ENCODE results near the gene NTM.

DNA sequence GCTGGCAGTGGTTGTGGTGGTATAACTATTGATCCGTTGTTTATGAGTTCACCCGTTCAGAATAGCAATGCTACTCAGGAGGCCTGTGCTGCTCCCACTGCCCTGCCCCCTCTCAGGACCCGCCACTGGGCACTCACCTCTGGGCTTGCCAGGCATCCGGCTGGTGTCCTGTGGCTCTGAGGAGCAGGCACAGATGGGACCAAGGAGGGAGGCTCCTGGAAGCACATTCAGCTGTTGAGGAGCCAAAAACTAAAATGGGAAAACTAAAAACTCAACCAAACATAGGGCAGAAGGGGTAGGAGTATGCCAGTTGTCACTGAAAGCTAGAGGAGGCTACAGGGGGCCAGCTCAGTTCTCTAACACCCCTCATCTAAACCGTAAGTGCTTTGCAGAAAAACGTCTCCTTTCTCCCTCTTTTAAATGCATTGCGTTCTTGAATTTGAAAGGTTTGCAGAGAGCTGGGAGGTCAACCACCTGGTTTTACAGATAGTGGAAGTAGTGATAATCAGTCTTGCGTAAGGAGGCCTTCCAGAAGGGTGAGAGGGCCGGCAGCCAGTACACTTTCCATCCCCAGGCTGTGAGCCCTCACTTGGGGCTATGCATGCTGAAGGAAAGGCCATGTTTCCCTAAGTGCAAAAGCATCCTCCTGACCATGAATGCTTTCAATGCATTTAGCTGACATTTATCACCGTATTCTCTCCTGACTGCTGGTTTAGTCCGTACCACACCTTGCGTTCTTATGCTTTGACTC, 547.4 kb downstream of the NTM start:
- TF ChIP-seq, protein P1, sequence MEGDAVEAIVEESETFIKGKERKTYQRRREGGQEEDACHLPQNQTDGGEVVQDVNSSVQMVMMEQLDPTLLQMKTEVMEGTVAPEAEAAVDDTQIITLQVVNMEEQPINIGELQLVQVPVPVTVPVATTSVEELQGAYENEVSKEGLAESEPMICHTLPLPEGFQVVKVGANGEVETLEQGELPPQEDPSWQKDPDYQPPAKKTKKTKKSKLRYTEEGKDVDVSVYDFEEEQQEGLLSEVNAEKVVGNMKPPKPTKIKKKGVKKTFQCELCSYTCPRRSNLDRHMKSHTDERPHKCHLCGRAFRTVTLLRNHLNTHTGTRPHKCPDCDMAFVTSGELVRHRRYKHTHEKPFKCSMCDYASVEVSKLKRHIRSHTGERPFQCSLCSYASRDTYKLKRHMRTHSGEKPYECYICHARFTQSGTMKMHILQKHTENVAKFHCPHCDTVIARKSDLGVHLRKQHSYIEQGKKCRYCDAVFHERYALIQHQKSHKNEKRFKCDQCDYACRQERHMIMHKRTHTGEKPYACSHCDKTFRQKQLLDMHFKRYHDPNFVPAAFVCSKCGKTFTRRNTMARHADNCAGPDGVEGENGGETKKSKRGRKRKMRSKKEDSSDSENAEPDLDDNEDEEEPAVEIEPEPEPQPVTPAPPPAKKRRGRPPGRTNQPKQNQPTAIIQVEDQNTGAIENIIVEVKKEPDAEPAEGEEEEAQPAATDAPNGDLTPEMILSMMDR (IDR thresholded peaks at IDR 0.05): no peak
- TF ChIP-seq ZNF317 (CRISPR knock-in tag; IDR thresholded peaks at IDR 0.05; ENCODE audit: borderline replicate concordance, low read depth) (no peak), MYBL2 (CRISPR knock-in tag; IDR thresholded peaks at IDR 0.05) (no peak), ZBTB21 (CRISPR knock-in tag; IDR thresholded peaks at IDR 0.05; ENCODE audit: borderline replicate concordance) (no peak), JUN (CRISPR knock-in tag; IDR thresholded peaks at IDR 0.05) (no peak), ZNF281 (CRISPR knock-in tag; IDR thresholded peaks at IDR 0.05) (no peak), SMAD3 (CRISPR knock-in tag; IDR thresholded peaks at IDR 0.05; ENCODE audit: borderline replicate concordance) (no peak), GABPB1 (CRISPR knock-in tag; IDR thresholded peaks at IDR 0.05) (no peak), HMGXB4 (CRISPR knock-in tag; IDR thresholded peaks at IDR 0.05) (no peak)
- TF ChIP-seq, protein P2, sequence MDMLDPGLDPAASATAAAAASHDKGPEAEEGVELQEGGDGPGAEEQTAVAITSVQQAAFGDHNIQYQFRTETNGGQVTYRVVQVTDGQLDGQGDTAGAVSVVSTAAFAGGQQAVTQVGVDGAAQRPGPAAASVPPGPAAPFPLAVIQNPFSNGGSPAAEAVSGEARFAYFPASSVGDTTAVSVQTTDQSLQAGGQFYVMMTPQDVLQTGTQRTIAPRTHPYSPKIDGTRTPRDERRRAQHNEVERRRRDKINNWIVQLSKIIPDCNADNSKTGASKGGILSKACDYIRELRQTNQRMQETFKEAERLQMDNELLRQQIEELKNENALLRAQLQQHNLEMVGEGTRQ (CRISPR knock-in tag; IDR thresholded peaks at IDR 0.05): no peak
- TF ChIP-seq, protein P3, sequence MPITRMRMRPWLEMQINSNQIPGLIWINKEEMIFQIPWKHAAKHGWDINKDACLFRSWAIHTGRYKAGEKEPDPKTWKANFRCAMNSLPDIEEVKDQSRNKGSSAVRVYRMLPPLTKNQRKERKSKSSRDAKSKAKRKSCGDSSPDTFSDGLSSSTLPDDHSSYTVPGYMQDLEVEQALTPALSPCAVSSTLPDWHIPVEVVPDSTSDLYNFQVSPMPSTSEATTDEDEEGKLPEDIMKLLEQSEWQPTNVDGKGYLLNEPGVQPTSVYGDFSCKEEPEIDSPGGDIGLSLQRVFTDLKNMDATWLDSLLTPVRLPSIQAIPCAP (CRISPR knock-in tag; IDR thresholded peaks at IDR 0.05): no peak
